ENCODE data around the gene EPB41L1.

Gene EPB41L1

GRCh38 chr20:36215778-36216177, 61.2 kb downstream of the EPB41L1 start:
- H3K27ac ChIP-seq: no peak overlapping the region
- TF ChIP-seq, protein P1, sequence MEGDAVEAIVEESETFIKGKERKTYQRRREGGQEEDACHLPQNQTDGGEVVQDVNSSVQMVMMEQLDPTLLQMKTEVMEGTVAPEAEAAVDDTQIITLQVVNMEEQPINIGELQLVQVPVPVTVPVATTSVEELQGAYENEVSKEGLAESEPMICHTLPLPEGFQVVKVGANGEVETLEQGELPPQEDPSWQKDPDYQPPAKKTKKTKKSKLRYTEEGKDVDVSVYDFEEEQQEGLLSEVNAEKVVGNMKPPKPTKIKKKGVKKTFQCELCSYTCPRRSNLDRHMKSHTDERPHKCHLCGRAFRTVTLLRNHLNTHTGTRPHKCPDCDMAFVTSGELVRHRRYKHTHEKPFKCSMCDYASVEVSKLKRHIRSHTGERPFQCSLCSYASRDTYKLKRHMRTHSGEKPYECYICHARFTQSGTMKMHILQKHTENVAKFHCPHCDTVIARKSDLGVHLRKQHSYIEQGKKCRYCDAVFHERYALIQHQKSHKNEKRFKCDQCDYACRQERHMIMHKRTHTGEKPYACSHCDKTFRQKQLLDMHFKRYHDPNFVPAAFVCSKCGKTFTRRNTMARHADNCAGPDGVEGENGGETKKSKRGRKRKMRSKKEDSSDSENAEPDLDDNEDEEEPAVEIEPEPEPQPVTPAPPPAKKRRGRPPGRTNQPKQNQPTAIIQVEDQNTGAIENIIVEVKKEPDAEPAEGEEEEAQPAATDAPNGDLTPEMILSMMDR (IDR thresholded peaks at IDR 0.05): no peak
- no peak for TF ChIP-seq ZFX (IDR thresholded peaks at IDR 0.05; ENCODE audit: borderline replicate concordance)

DNA sequence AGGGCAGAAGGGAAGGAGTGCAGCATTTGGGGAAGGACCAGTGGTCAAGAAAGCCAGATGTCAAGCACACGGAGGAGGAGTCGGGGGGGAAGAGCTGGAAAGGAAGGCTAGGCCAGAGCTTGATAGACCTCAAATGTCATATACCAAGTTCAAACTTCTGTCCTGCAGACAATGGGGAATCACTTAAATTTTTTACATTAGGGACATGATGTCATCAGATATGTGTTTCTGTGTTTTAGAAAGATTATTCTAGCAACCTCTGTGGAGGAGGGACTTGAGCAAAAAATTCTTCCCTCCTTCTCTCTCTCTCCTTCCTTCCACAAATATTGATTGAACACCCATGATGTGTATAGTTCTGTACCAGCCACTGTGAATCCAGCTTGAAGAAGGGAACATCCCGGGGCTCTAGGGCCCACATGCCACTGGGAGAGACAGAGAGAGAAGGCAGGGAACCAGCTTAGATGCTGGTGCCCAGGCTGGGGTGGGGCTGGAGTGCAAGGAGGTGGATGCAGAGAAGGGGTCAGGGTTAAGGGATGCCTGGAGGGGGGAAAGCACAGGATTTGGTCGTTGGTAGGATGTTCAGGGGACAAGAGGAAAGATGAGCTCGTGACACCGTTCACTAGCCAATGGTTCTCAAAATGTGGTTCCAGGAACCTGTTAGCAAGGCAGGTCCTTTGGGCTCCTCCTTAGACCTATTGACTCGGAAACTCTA, 61.9 kb downstream of the EPB41L1 start:
- TF ChIP-seq ZFX (IDR thresholded peaks at IDR 0.05; ENCODE audit: borderline replicate concordance): no peak
- TF ChIP-seq, protein P1 (IDR thresholded peaks at IDR 0.05): no peak

DNA sequence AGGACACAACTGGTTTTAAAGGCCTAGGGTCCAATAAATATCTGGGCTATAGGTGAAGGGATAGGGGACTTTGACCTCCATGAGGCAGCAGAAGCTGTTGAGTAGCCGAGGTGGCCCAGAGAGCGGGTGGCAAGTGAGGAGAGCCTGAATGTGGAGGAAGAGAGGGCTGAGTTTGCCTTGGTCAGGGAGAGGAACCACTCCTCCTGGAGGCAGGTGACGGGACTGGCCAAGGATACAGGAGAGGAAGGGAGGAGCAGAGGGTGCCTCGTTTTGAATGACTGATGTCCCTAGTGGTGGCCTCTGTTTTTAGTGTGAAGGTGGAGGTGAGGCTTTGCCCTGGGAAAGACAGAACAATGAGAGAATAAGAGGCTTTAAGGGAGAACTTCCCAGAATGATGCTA, 62.7 kb downstream of the EPB41L1 start:
- TF ChIP-seq, protein P1 (IDR thresholded peaks at IDR 0.05): no peak
- TF ChIP-seq ZFX (IDR thresholded peaks at IDR 0.05; ENCODE audit: borderline replicate concordance): no peak
- H3K27ac ChIP-seq: no peak overlapping the region

More for the DNA sequence above, 61.9 kb downstream of the EPB41L1 start:
- H3K27ac ChIP-seq: no peak overlapping the region

DNA sequence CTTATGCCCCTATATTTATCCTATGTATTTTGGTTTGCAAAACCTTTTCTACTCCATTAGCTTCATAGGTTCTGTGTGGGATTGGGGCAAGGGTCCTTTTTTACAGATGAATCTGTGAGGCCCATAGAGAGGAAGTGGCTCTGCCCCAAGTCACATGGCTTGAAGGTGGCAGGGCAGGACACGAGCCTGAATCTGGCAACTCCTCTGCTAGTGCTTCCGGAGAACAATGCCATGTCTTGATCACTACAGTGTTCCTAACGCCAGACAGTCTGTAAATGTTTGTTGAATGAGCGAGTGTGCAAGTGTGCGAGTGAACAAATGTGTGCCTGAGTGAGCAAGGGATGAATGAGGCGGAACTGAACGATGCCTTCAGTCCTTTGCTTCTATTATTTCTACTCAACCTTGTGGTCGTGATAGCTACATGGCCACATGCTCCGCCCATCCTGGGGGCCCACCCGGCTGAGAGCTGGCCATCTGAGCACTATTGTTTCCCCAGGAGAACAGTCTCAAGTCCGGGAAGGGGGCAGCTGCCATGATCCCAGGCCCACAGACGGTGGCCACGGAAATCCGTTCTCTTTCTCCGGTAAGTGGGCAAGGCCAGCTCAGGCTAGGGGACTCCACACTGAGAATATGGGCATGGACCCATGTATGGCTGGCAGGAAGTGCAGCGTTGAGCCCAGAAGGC, 64.0 kb downstream of the EPB41L1 start:
- H3K27ac ChIP-seq: no peak overlapping the region
- no peak for TF ChIP-seq ZFX (IDR thresholded peaks at IDR 0.05; ENCODE audit: borderline replicate concordance)
- TF ChIP-seq, protein P1 (IDR thresholded peaks at IDR 0.05): no peak

GRCh38 chr20:36219671-36220220, 65.2 kb downstream of the EPB41L1 start:
- H3K27ac ChIP-seq: no peak overlapping the region
- TF ChIP-seq, protein P1 (IDR thresholded peaks at IDR 0.05): no peak
- TF ChIP-seq ZFX (IDR thresholded peaks at IDR 0.05; ENCODE audit: borderline replicate concordance): no peak

- no peak overlapping the region for H3K27ac ChIP-seq
- TF ChIP-seq ZFX (IDR thresholded peaks at IDR 0.05; ENCODE audit: borderline replicate concordance): no peak
- TF ChIP-seq, protein P1 (IDR thresholded peaks at IDR 0.05): no peak
These were observed 71.1 kb downstream of the EPB41L1 start for GRCh38 chr20:36225666-36226065.

DNA sequence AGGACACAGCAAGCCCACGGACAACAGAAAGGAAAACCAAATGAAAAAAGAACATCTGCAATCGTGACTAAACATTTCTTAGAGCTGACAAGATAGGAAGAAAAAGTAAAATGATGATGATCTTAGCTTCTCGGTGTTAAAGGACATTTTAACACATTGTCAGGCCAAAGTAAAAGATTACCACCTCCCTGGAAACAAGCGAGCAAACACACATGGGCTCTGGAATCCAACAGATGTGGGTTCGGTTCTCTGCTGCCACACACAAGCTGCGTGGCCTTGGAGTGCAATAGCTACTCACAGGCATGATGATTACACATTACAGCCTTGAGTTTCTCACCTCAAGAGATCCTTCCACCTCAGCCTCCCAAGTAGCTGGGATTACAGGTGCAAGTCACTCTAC, 74.2 kb downstream of the EPB41L1 start:
- TF ChIP-seq, protein P1 (IDR thresholded peaks at IDR 0.05): no peak
- TF ChIP-seq ZFX (IDR thresholded peaks at IDR 0.05; ENCODE audit: borderline replicate concordance): no peak
- no peak overlapping the region for H3K27ac ChIP-seq
